HG03066 (cell line): ENCODE measurements around the gene EFNA3.
"Not testable (repeated sequence)": the region's sequence is repeated elsewhere in the genome, so short reads cannot be mapped to it uniquely, and the experiment has no call there.

Experiments
- ATAC-seq: cut with Tn5 transposase; IDR thresholded peaks from one replicate; pipeline ENCODE4 v1.9.1; 2021; ENCODE audit warnings: low read depth; ENCODE audit not compliant: unreplicated experiment

EFNA3 gene

DNA sequence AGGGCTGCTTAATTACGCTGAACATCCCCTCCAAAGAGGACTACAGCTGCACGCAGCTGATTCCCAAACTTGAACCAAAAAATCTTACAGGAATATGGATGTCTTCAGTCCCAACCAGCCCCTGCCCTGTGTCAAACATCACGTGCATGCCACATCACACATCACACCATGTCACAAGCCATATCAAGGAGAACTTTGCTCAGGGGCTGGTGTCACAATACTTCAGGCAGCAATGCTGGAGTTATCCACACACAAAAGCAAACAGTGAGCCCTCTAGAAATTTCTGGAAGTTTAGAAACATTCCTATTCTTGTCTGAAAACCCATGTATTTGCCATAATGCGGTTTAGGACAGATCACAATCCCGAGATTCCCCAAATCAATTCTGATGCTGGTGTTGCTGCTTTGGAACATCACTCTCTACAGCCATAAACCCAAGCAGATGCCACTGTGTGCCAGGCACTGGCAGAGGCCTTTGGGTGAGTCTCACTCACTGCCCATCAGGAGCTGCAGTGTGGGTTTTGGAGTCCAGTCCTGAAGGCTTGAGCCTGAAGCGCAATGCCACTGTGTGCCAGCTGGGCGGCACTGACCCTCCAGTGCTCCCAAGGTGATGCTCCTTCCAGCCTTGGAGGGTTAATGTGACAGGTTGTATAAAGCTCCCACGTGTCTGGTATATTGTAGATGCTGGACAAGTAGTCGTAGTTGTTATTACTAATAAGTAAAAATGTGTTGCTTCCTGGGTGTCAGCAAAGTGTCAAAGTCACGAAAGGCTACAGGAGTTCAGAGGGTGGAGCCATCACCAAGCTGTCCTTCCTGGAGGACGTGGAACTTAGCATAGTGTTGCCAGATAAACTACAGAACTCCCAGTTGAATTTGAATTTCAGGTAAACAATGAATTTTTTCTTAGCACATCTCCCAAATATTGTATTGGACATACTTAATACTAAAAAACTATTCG, 28.9 kb downstream of the EFNA3 start:
- ATAC-seq = no peak

DNA sequence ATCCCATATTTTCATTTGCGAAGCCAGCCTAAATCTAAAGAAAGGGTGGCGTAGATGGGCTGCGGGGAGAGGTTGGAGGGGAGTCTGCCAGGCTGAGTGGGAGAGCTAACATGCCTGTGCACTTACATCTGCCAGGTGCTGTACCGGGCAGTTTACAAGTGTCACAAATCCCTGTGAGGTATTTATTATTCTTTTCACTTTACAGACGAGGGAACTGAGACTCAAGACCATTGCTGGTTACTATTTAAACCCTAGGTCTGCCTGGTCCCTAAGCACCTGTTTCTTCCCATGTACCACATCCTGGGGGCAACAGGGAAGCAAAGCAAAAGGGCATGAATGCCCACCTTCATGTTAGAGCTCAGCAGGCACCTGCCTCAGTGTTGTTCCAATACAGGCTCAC, 29.7 kb downstream of the EFNA3 start:
- ATAC-seq = no peak

DNA sequence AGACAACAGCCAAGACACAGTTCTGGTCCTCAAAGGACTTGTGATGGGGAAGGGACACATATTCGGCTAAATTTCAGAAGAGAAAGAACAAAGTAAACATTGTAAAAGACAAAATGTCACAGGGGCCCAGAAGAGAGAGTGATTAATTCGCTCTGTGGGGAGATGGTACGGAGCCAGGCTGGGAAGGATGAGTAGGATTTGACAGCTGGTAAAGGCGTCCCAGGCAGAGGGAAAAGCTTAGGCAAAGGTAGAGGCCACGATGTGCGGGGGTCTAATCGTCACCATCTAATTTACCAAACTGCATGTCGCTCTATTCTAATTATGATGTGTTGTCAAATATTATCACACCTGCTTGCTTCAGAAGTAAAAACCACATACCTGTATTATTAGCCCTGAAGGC, 31.7 kb downstream of the EFNA3 start:
- ATAC-seq = no peak

DNA sequence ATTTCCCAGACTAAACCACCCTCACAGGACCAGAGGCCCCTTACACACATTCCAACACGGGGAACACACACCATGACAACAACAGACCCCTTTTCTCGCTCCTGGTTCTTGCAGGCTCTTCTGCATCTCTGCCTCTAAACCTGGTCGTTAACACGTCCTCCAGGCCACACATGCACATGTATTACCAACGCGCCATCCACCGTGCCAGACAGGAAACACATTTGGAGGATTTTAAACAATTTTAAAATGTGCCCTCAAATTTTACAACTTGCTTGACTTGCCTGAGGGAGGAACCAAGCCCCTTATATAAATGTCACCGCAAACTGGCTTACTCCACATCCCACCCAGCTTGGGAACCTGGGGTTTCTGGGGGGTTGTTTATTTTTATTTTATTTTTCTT, 32.2 kb downstream of the EFNA3 start:
- no peak for ATAC-seq

DNA sequence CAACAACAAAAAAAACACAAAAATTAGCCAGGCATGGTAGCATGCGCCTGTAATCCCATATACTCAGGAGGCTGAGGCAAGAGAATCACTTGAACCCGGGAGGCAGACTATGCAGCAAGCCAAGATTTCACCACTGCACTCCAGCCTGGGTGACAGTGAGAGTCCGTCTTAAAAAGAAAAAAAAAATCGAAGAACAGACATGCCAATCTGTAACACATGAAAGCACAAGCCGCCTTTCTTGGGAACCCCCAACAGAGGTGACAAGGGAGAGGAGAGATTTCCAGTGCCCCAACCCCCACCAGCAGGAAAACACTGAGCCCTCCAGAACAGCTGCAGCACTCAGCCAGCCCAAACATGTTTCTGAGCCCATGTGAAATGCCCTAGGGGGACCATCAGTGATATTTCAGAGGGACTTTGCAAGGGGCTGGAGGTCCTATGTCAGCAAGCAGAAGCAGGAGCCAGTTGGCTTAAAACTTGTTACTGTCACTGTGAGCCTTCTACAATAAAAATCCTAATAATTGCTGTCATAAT, 34.9 kb downstream of the EFNA3 start:
- no peak for ATAC-seq

DNA sequence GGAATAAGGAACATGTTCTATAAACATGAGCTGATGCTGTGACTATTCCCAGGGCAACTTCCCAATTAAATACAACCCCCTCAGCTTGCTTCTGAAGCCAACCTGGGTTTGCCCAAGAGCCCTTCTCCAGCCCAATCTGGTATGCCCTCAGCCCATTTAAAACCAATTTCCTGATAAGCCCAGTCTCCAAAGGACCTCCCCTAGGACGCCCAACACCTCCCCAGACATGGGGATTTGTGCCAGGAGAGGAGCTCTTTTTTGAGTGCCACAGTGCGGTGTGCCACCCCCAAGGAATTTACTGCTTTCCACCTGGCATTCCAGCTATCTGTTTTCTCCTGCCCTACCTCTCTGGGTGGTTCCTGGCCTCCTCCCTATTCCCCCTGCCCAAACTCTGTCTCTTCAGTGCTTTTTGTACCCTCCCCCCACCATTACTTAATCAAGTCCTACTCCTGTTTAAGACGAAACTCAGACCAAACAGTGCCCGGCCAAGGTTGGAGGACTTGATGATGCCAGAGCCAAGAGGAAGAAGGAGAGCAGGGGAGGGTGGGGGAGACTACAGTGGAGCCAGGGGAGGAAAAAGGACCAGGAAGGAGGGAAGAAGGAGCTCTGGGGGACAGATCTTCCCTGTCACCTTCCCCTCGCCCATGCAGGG, 37.6 kb downstream of the EFNA3 start:
- no peak for ATAC-seq

DNA sequence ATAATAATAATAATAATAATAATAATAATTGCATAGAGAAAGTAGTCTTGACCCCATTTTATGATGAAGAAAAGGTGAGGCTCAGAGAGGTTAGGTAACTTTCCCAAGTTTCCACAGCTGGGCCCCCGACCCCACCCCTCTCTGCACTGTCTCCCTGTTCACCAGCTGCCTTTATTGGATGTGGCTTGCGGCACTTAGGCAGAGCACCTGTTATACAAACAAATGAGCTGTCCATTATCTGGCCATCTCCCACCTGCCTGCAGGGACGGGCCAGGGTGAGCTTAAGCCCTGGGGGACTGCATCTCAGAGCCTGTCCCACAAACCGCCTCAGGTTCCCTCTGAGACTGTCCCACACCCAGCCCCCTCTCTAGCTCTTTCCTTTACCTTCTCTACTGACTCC, 39.0 kb downstream of the EFNA3 start:
- ATAC-seq = no peak

DNA sequence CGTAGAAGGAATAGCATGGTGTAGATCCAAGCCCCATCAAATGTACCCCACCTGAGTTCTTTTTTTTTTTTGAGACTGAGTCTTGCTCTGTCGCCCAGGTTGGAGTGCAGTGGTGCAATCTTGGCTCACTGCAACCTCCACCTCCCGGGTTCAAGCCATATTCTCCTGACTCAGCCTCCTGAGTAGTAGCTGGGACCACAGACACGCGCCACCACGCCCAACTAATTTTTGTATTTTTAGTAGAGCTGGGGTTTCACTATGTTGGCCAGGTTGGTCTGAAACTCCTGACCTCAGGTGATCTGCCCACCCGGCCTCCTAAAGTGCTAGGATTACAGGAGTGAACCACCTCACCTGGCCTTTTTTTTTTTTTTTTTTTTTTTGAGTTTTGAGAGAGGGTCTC, 39.5 kb downstream of the EFNA3 start:
- ATAC-seq = not testable (repeated sequence)

DNA sequence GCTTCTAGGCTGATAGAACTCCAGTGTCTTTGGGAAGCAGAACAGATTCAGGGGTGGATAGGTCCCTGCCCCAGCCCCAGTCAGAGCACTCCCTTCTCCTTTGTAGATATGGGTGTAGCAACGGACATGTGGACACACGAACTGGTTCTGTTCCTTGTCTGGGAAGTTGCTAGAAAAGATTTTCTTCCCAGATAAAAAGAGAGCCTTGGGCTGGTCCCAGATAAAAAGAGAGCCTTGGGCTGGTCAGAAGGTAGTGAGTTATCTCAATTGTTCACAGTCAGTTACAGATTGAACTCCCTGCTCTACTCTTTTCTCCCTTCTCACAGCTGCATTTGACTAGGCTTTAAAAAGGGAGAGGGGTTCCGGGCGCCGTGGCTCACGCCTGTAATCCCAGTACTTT, 41.6 kb downstream of the EFNA3 start:
- no peak for ATAC-seq

DNA sequence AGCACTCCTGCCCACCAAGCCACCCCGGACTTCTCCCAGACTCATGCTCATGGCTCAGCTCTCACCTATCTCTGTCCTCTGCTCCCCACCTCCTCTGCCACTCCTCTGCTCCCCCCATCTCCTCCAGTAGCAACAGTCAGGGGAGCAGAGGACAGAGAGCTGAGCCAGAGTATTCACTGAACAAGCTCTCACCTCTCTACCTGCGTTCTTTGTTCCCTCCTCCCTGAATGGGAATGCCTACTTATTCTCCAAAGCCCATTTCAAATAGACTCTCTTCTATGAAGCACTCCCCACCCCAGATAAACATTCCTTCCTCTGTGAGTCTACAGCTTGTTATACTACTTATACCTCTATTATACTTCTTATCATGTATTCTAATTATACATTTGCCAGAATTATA, 42.6 kb downstream of the EFNA3 start:
- no peak for ATAC-seq

DNA sequence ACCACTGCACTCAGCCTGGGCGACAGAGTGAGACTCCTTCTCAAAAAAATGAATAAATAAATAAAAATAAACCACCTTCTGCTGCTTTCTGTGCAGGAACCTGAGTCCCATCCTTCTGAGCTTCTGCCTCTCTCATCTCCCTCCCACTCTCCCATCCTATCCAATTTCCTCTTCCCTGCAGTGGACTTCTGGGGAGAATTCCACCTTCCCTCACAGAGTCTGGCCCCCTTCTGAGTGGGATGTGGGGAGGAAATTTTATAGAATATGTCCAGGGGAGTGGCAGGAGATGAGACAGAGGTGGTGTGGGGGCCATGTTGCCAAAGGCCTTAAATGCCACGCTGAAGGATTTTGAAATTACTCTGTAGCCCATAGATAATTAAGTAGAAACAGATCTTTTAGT, 43.7 kb downstream of the EFNA3 start:
- no peak for ATAC-seq

DNA sequence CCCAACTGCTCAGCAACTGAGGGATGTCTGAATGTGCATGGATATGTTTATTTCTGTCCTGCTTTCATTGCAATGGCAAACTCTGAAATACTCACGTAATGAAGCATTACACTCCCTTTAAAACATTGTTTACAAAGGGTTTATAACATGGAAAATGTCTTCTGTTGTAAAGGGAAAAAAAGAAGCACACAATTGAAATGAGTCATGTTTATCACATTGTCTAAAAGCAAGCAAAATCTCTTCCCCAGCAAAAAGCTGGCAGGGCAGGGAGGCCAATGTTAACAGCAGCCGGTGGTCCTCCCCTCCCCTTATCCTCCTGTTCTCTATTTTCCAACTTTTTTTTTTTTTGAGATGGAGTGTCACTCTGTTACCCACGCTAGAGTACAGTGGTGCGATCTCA, 45.2 kb downstream of the EFNA3 start:
- no peak for ATAC-seq

DNA sequence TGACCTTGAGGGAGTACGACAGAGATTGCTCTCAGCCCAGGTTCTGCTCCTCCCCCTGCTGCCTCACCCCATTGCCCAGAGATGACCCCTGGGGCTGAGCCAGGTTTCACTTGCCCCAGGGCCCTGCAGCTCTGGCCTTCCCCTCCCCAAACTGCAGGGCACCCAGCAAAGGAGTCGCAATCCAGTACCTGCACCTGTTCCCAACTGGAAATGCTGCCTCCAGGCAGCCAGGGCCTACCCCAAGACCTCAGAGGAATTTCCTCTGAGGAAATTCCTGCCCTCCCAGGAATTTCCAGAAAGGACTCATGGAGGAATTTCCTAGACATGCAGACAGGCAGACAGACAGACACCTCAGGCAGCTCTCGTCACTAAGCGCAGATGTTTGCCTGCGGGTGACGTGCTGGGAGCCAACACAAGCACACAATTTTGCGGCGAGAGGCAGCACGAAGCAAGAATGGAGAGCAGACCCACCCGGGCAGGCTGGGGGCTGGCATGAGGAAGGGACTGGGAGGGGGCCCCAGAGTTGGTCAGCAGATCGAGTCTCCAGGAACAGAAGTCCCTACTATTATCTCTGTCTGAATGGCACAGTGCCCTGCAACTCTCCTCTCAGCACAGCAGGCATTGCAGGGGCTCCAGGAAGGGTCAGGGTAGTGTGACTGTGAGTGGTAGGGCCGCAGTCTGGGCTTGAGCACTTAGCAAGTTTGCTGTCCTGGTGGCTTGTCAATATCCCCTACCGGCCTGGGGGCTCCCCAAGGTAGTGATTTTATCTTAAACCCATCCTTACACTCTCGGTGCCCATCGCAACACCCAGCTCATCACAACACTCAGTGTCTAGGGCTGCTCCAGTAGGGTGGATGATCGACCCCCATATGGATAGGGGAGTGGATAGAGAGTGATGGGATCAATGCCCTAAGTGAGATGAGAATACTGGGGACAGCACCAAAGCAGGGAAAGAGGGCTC, 46.1 kb downstream of the EFNA3 start:
- no peak for ATAC-seq

DNA sequence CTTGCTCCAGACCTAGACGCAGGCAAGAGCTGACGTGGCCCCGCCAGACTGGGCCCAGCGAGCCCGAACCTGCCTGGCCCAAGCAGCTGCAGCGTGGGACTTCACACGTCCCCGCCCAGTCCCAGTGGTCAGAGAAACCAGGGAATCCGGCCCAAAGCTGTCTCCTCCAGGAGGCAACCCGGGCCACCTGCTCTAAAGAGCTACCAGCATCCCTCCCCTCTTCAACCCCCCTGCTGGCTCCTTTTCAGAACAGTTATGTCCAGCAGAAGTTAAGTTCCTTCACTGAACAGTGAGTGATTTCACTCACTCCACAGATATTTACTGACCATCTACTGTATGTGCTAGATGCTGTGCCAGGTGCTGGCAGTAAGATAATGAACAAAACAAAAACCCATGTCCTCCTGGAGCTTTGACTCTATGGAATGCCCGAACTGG, 46.9 kb downstream of the EFNA3 start:
- ATAC-seq = no peak

DNA sequence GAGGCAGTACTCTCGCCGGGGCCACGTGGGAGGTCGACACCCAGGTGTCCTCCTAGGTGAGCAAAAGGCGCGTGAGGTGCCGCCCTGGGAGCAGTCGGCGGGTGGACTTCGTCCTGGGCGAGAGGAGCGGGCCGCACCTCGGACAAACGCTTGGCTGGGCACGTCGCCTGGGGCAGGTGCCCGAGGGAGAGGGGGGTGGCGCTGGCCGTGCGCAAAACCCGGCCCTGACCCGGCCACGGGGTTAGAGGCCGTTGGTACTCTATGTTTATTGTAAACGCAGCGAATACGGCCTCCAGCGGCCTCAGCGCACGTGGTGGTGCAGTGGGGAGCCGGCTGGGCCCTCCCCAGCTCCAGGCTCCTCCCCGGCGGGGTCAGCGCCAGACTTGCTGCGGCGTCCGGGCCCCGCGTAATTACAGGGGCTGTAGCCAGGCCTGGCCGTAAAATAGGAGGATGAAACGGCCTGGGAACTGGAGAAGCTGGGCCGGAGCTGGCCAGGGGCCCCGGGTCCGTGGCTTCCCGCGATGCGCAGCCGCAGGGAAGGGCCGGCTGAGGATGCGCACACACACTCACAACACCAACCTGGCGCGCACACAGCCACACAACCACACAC, 47.4 kb downstream of the EFNA3 start:
- ATAC-seq = no peak

DNA sequence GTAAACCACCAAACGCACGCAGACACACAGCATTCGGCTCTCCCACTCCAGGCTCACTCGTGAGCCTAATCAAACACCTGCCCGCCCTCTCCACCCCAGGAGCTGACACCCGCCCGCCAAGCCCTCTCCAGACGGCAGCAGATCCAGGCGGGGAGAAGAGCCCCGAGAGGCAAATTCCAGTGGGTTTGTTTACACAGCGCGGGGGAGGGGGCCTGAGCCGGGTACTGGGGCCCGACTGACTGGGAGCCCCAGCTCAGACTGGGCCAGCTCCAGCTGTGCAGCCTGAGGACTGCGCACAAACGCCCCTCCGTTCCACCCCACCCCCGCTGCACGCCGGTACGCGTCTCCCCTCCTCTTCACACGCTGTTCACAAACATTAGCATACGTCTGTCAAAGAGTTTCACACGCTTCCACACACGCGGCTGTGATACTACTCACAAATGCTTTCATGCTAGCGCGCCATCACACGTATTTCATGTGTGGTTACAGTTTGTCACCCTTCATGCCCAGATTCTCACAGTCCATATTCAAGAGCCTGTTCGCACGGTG, 48.0 kb downstream of the EFNA3 start:
- no peak for ATAC-seq

DNA sequence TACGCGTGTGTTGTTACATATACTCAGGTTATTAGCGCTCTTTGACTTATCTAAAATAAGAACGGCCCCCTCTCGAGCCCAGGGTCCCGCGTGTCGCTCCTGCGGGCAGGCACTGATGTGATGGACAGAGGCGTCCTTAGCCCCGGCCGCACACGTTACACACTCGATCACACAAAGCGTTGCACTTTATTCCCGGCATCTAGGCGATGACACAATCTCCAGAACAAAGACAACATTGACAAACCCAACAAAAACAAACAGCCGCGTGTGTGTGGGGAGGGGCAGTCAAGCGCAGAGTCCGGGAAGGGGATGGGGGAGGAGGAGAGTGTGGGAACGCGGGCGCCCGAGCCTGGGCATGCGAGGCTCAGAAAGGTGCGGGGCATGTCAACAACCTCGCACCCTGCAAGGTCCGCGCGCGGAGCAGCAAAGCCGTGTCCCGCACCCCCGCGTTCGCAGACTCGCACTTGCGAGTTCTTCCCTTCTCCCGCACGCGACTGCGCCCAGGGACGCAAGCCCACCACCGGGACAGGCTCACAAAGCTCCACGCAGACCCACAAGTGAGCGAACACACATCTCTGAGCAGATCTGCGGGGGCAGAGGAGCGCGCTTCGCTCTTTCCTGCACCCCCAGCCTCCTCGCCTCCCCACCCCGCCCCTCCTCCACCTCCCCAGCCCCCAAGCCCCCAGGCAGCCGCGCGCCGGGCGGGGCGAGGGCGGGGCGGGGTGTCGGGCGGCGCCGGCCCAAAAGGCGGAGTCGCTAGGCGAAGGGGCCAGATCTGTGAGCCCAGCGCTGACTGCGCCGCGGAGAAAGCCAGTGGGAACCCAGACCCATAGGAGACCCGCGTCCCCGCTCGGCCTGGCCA, 48.7 kb downstream of the EFNA3 start, which contains the start of gene EFNA1:
Gene EFNA1, plus strand, starts transcription at position 772 of the 862 bp plus-strand sequence. CDS start 102 bp downstream, outside the sequence.
- no peak for ATAC-seq

DNA sequence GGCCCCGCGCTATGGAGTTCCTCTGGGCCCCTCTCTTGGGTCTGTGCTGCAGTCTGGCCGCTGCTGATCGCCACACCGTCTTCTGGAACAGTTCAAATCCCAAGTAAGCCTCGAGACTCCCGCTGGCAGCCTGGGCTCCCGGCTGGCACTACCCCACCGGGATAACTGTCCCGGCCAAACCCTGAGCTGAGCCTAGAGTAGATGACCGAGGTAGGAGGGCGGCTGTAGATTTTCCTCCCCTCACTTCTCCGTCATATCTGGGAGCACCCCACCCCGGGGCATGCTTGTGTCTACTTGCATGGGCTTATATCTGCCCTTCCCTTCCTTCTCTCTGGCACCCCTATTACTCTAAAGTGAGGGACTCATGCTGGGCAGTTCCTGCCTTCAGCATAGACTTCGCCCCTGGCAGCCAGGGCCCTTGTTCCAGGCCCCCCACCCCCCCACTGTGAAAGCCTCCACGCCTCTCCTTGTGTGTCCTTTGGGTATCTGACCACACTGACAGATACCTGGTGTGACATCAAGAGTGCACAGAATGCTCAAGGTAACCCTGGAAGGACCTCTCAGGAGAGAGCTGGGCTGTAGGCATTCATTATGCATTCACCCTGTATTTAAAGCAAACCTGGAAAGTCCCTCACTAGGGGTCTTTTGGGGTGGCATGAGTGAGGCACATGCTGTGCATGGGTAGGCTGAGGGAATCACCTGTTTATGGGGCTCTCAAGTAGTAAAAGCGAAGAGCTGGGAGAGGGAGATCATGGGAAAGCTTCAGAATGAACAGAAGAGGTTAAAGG, 49.5 kb downstream of the EFNA3 start:
- no peak for ATAC-seq
